Ishikawa (cell line): ENCODE measurements around the gene TASP1.

Experiments
- CEBPB ChIP-seq: IDR thresholded peaks from 2 replicates; pipeline ENCODE4 v1.6.1; 2012
- CREB1 ChIP-seq: IDR thresholded peaks from 2 replicates; pipeline ENCODE4 v1.6.1; 2012; ENCODE audit warnings: low read depth
- EGR1 ChIP-seq: IDR thresholded peaks from 2 replicates; pipeline ENCODE4 v1.6.1; 2012
- EP300 ChIP-seq: IDR thresholded peaks from 2 replicates; pipeline ENCODE4 v1.6.1; 2012; ENCODE audit warnings: borderline replicate concordance
- FOXM1 ChIP-seq: IDR thresholded peaks from 2 replicates; pipeline ENCODE4 v1.6.1; 2012; ENCODE audit warnings: low read depth, borderline replicate concordance
- MAX ChIP-seq: IDR thresholded peaks from 2 replicates; pipeline ENCODE4 v1.6.1; 2012
- NFIC ChIP-seq: IDR thresholded peaks from 2 replicates; pipeline ENCODE4 v1.6.1; 2012
- RAD21 ChIP-seq: IDR thresholded peaks from 2 replicates; pipeline ENCODE4 v1.6.1; 2012; ENCODE audit warnings: low read depth
- REST ChIP-seq: IDR thresholded peaks from 2 replicates; pipeline ENCODE4 v1.6.1; 2012; ENCODE audit warnings: low read depth, mild to moderate bottlenecking
- TAF1 ChIP-seq: IDR thresholded peaks from 2 replicates; pipeline ENCODE4 v1.6.1; 2012; ENCODE audit warnings: low read depth, mild to moderate bottlenecking
- TCF12 ChIP-seq: IDR thresholded peaks from 2 replicates; pipeline ENCODE4 v1.6.1; 2012; ENCODE audit warnings: low read depth
- TEAD4 ChIP-seq: IDR thresholded peaks from 2 replicates; pipeline ENCODE4 v1.6.1; 2012
- USF1 ChIP-seq: IDR thresholded peaks from 2 replicates; pipeline ENCODE4 v1.6.1; 2012
- YY1 ChIP-seq: IDR thresholded peaks from 2 replicates; pipeline ENCODE4 v1.6.1; 2012; ENCODE audit warnings: low read depth
- ZBTB7A ChIP-seq: IDR thresholded peaks from 2 replicates; pipeline ENCODE4 v1.6.1; 2012; ENCODE audit warnings: low read depth

TASP1 gene

GRCh38 chr20:13447385-13448180 is 191.1 kb downstream of the TASP1 start:
- TF ChIP-seq YY1 (no peak), TEAD4 (no peak), MAX (no peak), NFIC (no peak), TCF12 (no peak), CEBPB (no peak), CREB1 (no peak), EP300 (no peak), FOXM1 (no peak), REST (no peak), TAF1 (no peak), EGR1 (no peak), ZBTB7A (no peak), RAD21 (no peak)

- no peak for TF ChIP-seq EP300
- TF ChIP-seq USF1 = no peak
- no peak for TF ChIP-seq CREB1
- no peak for TF ChIP-seq REST
- no peak for TF ChIP-seq YY1
- no peak for TF ChIP-seq TCF12
- no peak for TF ChIP-seq MAX
- no peak for TF ChIP-seq ZBTB7A
These were observed 195.0 kb downstream of the TASP1 start for GRCh38 chr20:13443690-13444089.

GRCh38 chr20:13442986-13443385 is 195.7 kb downstream of the TASP1 start:
- TF ChIP-seq EGR1 = no peak
- TF ChIP-seq ZBTB7A = no peak
- no peak for TF ChIP-seq FOXM1

GRCh38 chr20:13441388-13441787 is 197.3 kb downstream of the TASP1 start:
- TF ChIP-seq EP300 (no peak), CREB1 (no peak), TEAD4 (no peak), MAX (no peak), REST (no peak), TCF12 (no peak), EGR1 (no peak), CEBPB (no peak), USF1 (no peak), NFIC (no peak), YY1 (no peak), FOXM1 (no peak), TAF1 (no peak), RAD21 (no peak), ZBTB7A (no peak)

- TF ChIP-seq MAX = no peak
- no peak for TF ChIP-seq CREB1
- TF ChIP-seq TAF1 = no peak
- no peak for TF ChIP-seq NFIC
- no peak for TF ChIP-seq YY1
- TF ChIP-seq EGR1 = no peak
- TF ChIP-seq FOXM1 = no peak
These were observed 202.2 kb downstream of the TASP1 start for GRCh38 chr20:13436530-13436929.
